GM12878 (cell line): Measurements from ENCODE around the gene REEP6. TPM values are rescaled to one million over a fixed set of nuclear protein-coding genes. Genes with fewer than 3 reads are reported as not detected.

ENCODE experiments used
- ATAC-seq: fragments of 200-7000 bp; cut with Tn5 transposase; 3 replicates; pipeline ENCODE4 v1.9.1; 2020; ENCODE audit warnings: mild to moderate bottlenecking, moderate library complexity
- BruUV-seq: library from RNA; stranded (reverse); fragments of 400-500 nt; replicated peaks from 2 replicates; lab custom pipeline; 2021; lab: Mats Ljungman, UMichigan
- CTCF ChIA-PET: fragments of 300-600 bp; sonication (Branson Sonifier 250); formaldehyde crosslinking; extraction: SDS; loops from one replicate; lab custom pipeline; 2021; ENCODE audit warnings: inconsistent platforms; lab: Yijun Ruan, JAX
- POLR2A ChIA-PET: fragments of 350-600 bp; formaldehyde crosslinking; extraction: SDS; loops from one replicate; lab custom pipeline; 2021; ENCODE audit warnings: inconsistent platforms; lab: Charles Lee
- RAD21 ChIA-PET: fragments of 300-600 bp; sonication (Branson Sonifier 250); formaldehyde crosslinking; loops from one replicate; lab custom pipeline; 2023; ENCODE audit warnings: antibody characterized with exemption; ENCODE audit not compliant: unreplicated experiment; lab: Charles Lee
- SMC1A ChIA-PET: fragments of 300-600 bp; sonication (Branson Sonifier 250); formaldehyde crosslinking; loops from one replicate; lab custom pipeline; 2023; ENCODE audit not compliant: unreplicated experiment, uncharacterized antibody; lab: Charles Lee
- DNase-seq: peaks from one replicate; pipeline ENCODE4 v3.0.0-alpha.2; 2011; ENCODE audit warnings: low read depth, low spot score
- FAIRE-seq: peaks from 3 replicates; lab custom pipeline; 2011; peaks lifted over from hg19 to GRCh38; lab: Jason Lieb, UNC
- H2AFZ ChIP-seq: 2 replicates; pipeline ENCODE4 v1.6.0; 2011; ENCODE audit warnings: low read depth, low read length, control low read depth; ENCODE audit not compliant: control insufficient read depth
- H3K27ac ChIP-seq: 2 replicates; pipeline ENCODE4 v1.5.1; 2011; ENCODE audit warnings: control low read depth; ENCODE audit not compliant: control insufficient read depth, insufficient read depth
- H3K27me3 ChIP-seq, 2 experiments: replicated peaks in 1 of 2; 2 replicates each; pipeline versions ENCODE4 v1.6.0 to v1.6.1; 2011; ENCODE audit warnings: low read length in 1 of 2; ENCODE audit not compliant: control insufficient read depth in 2 of 2, insufficient read depth in 2 of 2
- H3K36me3 ChIP-seq, 2 experiments: 2 replicates each; pipeline ENCODE4 v1.5.1; 2011; ENCODE audit warnings: low read length in 1 of 2; ENCODE audit not compliant: control insufficient read depth in 2 of 2, insufficient read depth in 2 of 2
- H3K4me1 ChIP-seq: 2 replicates; pipeline ENCODE4 v1.6.1; 2011; ENCODE audit warnings: mild to moderate bottlenecking, low read length, moderate library complexity, mixed read lengths; ENCODE audit not compliant: control insufficient read depth, insufficient read depth
- H3K4me2 ChIP-seq: 2 replicates; pipeline ENCODE4 v1.6.0; 2011; ENCODE audit warnings: control low read depth; ENCODE audit not compliant: control insufficient read depth, insufficient read depth
- H3K4me3 ChIP-seq: fragments of 200-600 bp; sonication (generic); 2 replicates; pipeline ENCODE4 v1.5.1; 2016
- H3K79me2 ChIP-seq: 2 replicates; pipeline ENCODE4 v1.6.0; 2011; ENCODE audit warnings: low read length; ENCODE audit not compliant: control insufficient read depth, insufficient read depth
- H3K9ac ChIP-seq: 2 replicates; pipeline ENCODE4 v1.8.0; 2011; ENCODE audit warnings: low read length, control low read depth, mixed read lengths; ENCODE audit not compliant: control insufficient read depth, insufficient read depth
- H3K9me3 ChIP-seq: replicated peaks from 3 replicates; pipeline ENCODE4 v1.5.1; 2011; ENCODE audit warnings: mild to moderate bottlenecking, low read length; ENCODE audit not compliant: control insufficient read depth, insufficient read depth
- H4K20me1 ChIP-seq: 2 replicates; pipeline ENCODE4 v1.6.0; 2011; ENCODE audit not compliant: control insufficient read depth, insufficient read depth
- BHLHE40 ChIP-seq, 2 experiments: fragments of 450-650 bp in 1 of 2; IDR thresholded peaks; 2 replicates each; pipeline ENCODE4 v1.6.1; 2011 to 2017; ENCODE audit warnings: low read depth in 2 of 2, borderline replicate concordance in 1 of 2, improper control_type of control experiment in 1 of 2, low read length in 1 of 2, mild to moderate bottlenecking in 1 of 2
- POLR2A ChIP-seq: IDR thresholded peaks from 2 replicates; pipeline ENCODE4 v1.6.1; 2011; ENCODE audit warnings: low read depth, mild to moderate bottlenecking, low read length
- SRF ChIP-seq, 2 experiments: IDR thresholded peaks; 2 replicates each; pipeline ENCODE4 v1.6.1; 2011; ENCODE audit warnings: low read depth in 2 of 2, low read length in 2 of 2, mild to moderate bottlenecking in 1 of 2, moderate library complexity in 1 of 2
- TARDBP ChIP-seq: IDR thresholded peaks from 2 replicates; pipeline ENCODE4 v1.6.1; 2016; ENCODE audit warnings: borderline replicate concordance
- TCF7 ChIP-seq: IDR thresholded peaks from 2 replicates; pipeline ENCODE4 v1.6.1; 2014; ENCODE audit warnings: antibody characterized with exemption, borderline replicate concordance
- WGBS: methylation state at CpG from one replicate; pipeline ENCODE4 v1.1.6; 2016; ENCODE audit warnings: low lambda C conversion rate; ENCODE audit not compliant: insufficient replicate concordance, insufficient coverage; ENCODE audit errors: missing lambda C conversion rate; 5-methylcytosine and 5-hydroxymethylcytosine counted together
- in situ Hi-C: fragments of 300-500 bp; cut with MboI; formaldehyde crosslinking; loops from 9 replicates; pipeline ENCODE4 v1.14.3; 2018; ENCODE audit warnings: mixed read lengths
- intact Hi-C: fragments of 100-400 bp; cut with micrococcal nuclease; formaldehyde crosslinking; loops from one replicate; pipeline ENCODE4 v1.14.2; 2022; ENCODE audit not compliant: unreplicated experiment
- polyA plus RNA-seq, 11 experiments: library from polyadenylated mRNA; depleted of rRNA in 4 of 11; unstranded in 6 of 11; stranded (reverse) in 5 of 11; fragments of >200 nt; fragmentation: Nextera tagmentation in 4 of 11; fragmentation: Illumina TruSeq in 1 of 11; extraction: Ambion mirVana in 4 of 11; extraction: Trizol in 1 of 11; gene quantifications; 1 replicate in 1 of 11; 2 replicates in 10 of 11; pipeline versions ENCODE4 v1.2.1 to v1.2.3, GENCODE V29; 2011 to 2016; ENCODE audit warnings: inconsistent platforms in 2 of 11, missing spikeins in 2 of 11, low read depth in 1 of 11
- total RNA-seq, 4 experiments: library from RNA; depleted of rRNA in 3 of 4; stranded (reverse); fragments of >200 nt in 3 of 4; fragmentation: Illumina TruSeq in 1 of 4; extraction: Trizol in 1 of 4; gene quantifications; 2 replicates each; pipeline versions ENCODE4 v1.2.1 to v1.2.3, GENCODE V29; 2013 to 2021
- TF ChIP-seq, protein P1 (sequence below): IDR thresholded peaks from 2 replicates; pipeline ENCODE4 v1.6.1; 2012; ENCODE audit warnings: low read depth, low read length, improper control_type of control experiment

REEP6 gene
- total and polyA plus RNA-seq, 10 of the 15 experiments (the other 5 are each of a cell fraction or from before 2014, with no cell fraction given), result 0.06 to 1.1 (median 0.39) TPM; not detected in 2

DNA sequence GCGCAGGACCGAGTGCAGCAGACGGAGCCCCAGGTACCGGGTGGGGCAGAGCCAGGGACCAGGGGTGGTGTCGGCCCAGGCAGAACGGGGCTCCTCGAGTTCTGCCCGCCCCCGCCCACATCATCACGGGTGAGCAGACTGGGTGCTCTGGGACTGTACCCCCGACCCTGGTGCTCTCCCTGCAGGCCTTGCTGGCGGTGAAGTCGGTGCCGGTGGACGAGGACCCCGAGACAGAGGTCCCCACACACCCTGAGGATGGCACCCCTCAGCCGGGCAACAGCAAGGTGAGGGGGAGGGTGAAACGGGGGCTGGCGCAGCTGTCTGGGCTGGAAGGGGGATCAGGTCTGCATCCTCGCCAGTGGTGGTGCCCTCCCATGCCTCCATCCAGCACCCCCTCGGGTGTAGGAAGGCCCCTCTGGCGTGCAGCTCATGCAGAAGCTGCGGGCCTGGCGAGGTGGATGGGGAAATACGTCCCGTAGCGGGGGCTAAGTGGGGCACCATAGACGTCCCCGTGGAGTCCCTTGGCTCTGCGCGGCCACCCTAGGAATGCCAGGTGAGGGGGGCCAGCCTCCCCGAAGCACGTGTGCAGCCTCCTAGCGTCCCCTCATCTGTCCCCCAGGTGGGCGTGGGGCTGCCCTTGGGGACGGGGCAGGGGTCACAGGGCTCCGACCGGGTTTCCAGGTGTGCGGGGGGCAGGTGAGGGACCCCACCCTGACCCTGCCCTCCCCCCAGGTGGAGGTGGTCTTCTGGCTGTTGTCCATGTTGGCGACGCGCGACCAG, 34.7 kb upstream of the REEP6 start:
- intact Hi-C loops, result no loop called here
- Histone ChIP-seq H3K27me3 (no peaks in the 10 kb centered on the region; a peak in 1 of 4 replicates), H3K9me3 (no peaks in the 10 kb centered on the region; the same call in 2 of the 3 replicates), H3K27ac (no peak overlapping the region), H3K4me2 (no peak overlapping the region), H2AFZ (no peak overlapping the region), H3K4me1 (peaks cover 3% of the 10 kb centered on the region), H3K79me2 (no peaks in the 10 kb centered on the region), H3K4me3 (no peak overlapping the region), H3K9ac (no peak overlapping the region), H3K36me3 (no peaks in the 10 kb centered on the region), H4K20me1 (no peaks in the 10 kb centered on the region)
- TF ChIP-seq TCF7 (no peak), TARDBP (no peak), SRF (IDR thresholded peaks at IDR 0.05; ENCODE audit: low read depth in 2 of 2, low read length in 2 of 2) (no peak), POLR2A (peak; percentile 29)
- ATAC-seq, result no peak
- no TSS peak for BruUV-seq
- in situ Hi-C loops, result no loop called here
- no peak for FAIRE-seq
- CTCF ChIA-PET, result interaction anchor here (1.3 kb wide), 1 partner anchor 12 kb away, joined by 3 read pairs; no protein-coding TSS in a partner anchor
- DNase-seq, result no peak
- POLR2A ChIA-PET, result no interaction called here
- WGBS, result 39% methylated on average over 40 of the region's 43 CpGs
- RAD21 ChIA-PET, result no interaction called here
- SMC1A ChIA-PET, result no interaction called here

DNA sequence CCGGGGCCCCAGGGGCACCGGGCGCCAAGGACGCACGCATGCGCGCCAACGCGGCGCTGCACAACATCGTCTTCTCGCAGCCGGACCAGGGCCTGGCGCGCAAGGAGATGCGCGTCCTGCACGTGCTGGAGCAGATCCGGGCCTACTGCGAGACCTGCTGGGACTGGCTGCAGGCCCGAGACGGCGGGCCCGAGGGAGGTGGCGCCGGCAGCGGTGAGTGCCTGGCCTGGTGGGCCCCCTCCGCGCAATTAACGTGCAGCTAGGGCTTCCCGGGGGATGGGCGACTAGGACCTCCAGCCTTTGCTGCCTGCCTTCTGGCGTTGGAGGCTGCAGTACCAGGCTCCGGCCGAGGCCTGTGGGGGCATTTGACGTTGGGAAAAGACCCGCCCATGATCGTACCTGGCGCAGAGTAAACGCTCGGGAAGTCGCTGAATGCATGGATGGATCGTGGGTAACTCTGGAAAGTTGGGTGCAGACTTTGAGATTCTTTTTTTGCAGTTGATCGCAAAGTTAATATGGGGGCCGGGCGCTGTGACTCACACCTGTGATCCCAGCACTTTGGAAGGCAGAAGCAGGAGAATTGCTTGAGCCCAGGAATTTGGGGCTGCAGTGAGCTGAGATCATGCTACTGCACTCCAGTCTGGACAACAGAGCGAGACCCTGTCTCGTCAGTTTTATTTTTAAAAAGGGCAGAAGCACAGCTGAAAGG, 33.8 kb upstream of the REEP6 start:
- Histone ChIP-seq H3K27ac (no peak overlapping the region), H4K20me1 (no peaks in the 10 kb centered on the region), H3K4me2 (no peak overlapping the region), H3K9me3 (no peaks in the 10 kb centered on the region; the same call in 2 of the 3 replicates), H2AFZ (no peak overlapping the region), H3K9ac (no peak overlapping the region), H3K4me1 (peaks cover 3% of the 10 kb centered on the region), H3K27me3 (no peaks in the 10 kb centered on the region; a peak in 1 of 4 replicates), H3K79me2 (no peaks in the 10 kb centered on the region), H3K36me3 (no peaks in the 10 kb centered on the region), H3K4me3 (no peak overlapping the region)
- ChIA-PET RAD21 (no interaction called here), POLR2A (interaction anchor here (0.6 kb wide), 1 partner anchor 14 kb away, joined by 6 read pairs; no protein-coding TSS in a partner anchor), CTCF (no interaction called here), SMC1A (no interaction called here)
- no peak for FAIRE-seq
- intact Hi-C loops (no loop called here), in situ Hi-C loops (no loop called here)
- ATAC-seq, result no peak
- peak in 1 of 2 experiments; percentile 29; a peak in 2 of 4 replicates for TF ChIP-seq BHLHE40 (IDR thresholded peaks at IDR 0.05; ENCODE audit: borderline replicate concordance in 1 of 2, low read depth in 2 of 2, low read length in 1 of 2)
- TF ChIP-seq, protein P1, sequence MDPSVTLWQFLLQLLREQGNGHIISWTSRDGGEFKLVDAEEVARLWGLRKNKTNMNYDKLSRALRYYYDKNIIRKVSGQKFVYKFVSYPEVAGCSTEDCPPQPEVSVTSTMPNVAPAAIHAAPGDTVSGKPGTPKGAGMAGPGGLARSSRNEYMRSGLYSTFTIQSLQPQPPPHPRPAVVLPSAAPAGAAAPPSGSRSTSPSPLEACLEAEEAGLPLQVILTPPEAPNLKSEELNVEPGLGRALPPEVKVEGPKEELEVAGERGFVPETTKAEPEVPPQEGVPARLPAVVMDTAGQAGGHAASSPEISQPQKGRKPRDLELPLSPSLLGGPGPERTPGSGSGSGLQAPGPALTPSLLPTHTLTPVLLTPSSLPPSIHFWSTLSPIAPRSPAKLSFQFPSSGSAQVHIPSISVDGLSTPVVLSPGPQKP, result no peak
- 47% methylated on average over 48 of the region's 48 CpGs for WGBS
- no peak for DNase-seq
- BruUV-seq, result no TSS peak
